ENCODE measurements around the gene DPYSL4.
"Not testable (repeated sequence)": the region's sequence is repeated elsewhere in the genome, so short reads cannot be mapped to it uniquely, and the experiment has no call there.

The DPYSL4 gene

GRCh38 chr10:132159302-132160230, 27.2 kb upstream of the DPYSL4 start:
- not testable (repeated sequence) for H3K4me1 ChIP-seq (ENCODE audit: insufficient read depth, low read length); H3K4me3 ChIP-seq (ENCODE audit: low read length); H3K27ac ChIP-seq (ENCODE audit: low read length); H3K9ac ChIP-seq (ENCODE audit: low read depth, low read length); H3K9me3 ChIP-seq (ENCODE audit: insufficient read depth, low read depth, low read length); H3K36me3 ChIP-seq (ENCODE audit: insufficient read depth, low read depth, low read length); H3K27me3 ChIP-seq (ENCODE audit: insufficient read depth, low read length)

- not testable (repeated sequence) for H3K4me1 ChIP-seq (ENCODE audit: insufficient read depth, low read length); H3K9ac ChIP-seq (ENCODE audit: low read depth, low read length); H3K27me3 ChIP-seq (ENCODE audit: insufficient read depth, low read length); H3K9me3 ChIP-seq (ENCODE audit: insufficient read depth, low read depth, low read length); H3K27ac ChIP-seq (ENCODE audit: low read length); H3K36me3 ChIP-seq (ENCODE audit: insufficient read depth, low read depth, low read length); H3K4me3 ChIP-seq (ENCODE audit: low read length)
These were observed 26.5 kb upstream of the DPYSL4 start for GRCh38 chr10:132160231-132160630.

GRCh38 chr10:132160834-132161622, 25.7 kb upstream of the DPYSL4 start:
- not testable (repeated sequence) for H3K4me1 ChIP-seq (ENCODE audit: insufficient read depth, low read length); H3K36me3 ChIP-seq (ENCODE audit: insufficient read depth, low read depth, low read length); H3K27ac ChIP-seq (ENCODE audit: low read length); H3K27me3 ChIP-seq (ENCODE audit: insufficient read depth, low read length); H3K4me3 ChIP-seq (ENCODE audit: low read length); H3K9me3 ChIP-seq (ENCODE audit: insufficient read depth, low read depth, low read length); H3K9ac ChIP-seq (ENCODE audit: low read depth, low read length)

GRCh38 chr10:132162021-132162531, 24.7 kb upstream of the DPYSL4 start:
- H3K27ac ChIP-seq (ENCODE audit: low read length), result no peak overlapping the region

GRCh38 chr10:132162590-132163277, 24.0 kb upstream of the DPYSL4 start:
- H3K27me3 ChIP-seq (ENCODE audit: insufficient read depth, low read length), result no peaks in the 10 kb centered on the region
- H3K27ac ChIP-seq (ENCODE audit: low read length), result no peak overlapping the region
- peaks cover 3% of the 10 kb centered on the region; the same call in 1 of the 2 replicates for H3K4me1 ChIP-seq (ENCODE audit: insufficient read depth, low read length)
- H3K36me3 ChIP-seq (ENCODE audit: insufficient read depth, low read depth, low read length), result no peaks in the 10 kb centered on the region
- peak overlapping the region; percentile 53; the same call in 1 of the 2 replicates for H3K4me3 ChIP-seq (ENCODE audit: low read length)
- no peak overlapping the region for H3K9ac ChIP-seq (ENCODE audit: low read depth, low read length)
- H3K9me3 ChIP-seq (ENCODE audit: insufficient read depth, low read depth, low read length), result no peaks in the 10 kb centered on the region

More at GRCh38 chr10:132162021-132162531, 24.7 kb upstream of the DPYSL4 start:
- no peaks in the 10 kb centered on the region for H3K36me3 ChIP-seq (ENCODE audit: insufficient read depth, low read depth, low read length)
- no peaks in the 10 kb centered on the region for H3K27me3 ChIP-seq (ENCODE audit: insufficient read depth, low read length)
- no peak overlapping the region for H3K4me3 ChIP-seq (ENCODE audit: low read length)
- no peaks in the 10 kb centered on the region for H3K9me3 ChIP-seq (ENCODE audit: insufficient read depth, low read depth, low read length)
- H3K9ac ChIP-seq (ENCODE audit: low read depth, low read length), result no peak overlapping the region
- H3K4me1 ChIP-seq (ENCODE audit: insufficient read depth, low read length), result peaks cover 3% of the 10 kb centered on the region; the same call in 1 of the 2 replicates

DNA sequence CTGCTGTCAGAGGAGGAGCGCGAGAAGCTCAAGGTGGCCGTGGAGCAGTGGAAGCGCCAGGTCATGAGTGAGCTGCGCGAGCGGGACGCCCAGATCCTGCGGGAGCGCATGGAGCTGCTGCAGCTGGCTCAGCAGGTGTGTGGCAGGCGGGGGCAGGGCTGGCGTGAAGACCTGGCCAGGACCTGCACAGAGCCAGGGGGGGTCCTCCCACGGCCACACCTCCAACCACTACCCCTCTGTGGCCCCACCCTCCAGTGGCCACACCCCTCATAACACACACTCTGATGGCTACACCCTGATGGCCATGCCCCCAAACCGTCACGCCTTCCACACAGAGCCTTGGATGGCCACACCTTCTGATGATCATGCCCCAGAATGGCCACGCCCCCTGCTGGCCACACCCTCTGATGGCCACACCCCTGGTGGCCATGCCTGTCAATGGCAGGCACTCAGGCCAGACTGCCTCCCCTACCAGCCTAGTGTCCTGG, 23.4 kb upstream of the DPYSL4 start:
- H3K4me1 ChIP-seq (ENCODE audit: insufficient read depth, low read length), result peaks cover 3% of the 10 kb centered on the region; the same call in 1 of the 2 replicates
- H3K9me3 ChIP-seq (ENCODE audit: insufficient read depth, low read depth, low read length), result no peaks in the 10 kb centered on the region
- H3K36me3 ChIP-seq (ENCODE audit: insufficient read depth, low read depth, low read length), result no peaks in the 10 kb centered on the region
- peak overlapping the region; percentile 53; the same call in 1 of the 2 replicates for H3K4me3 ChIP-seq (ENCODE audit: low read length)
- no peaks in the 10 kb centered on the region for H3K27me3 ChIP-seq (ENCODE audit: insufficient read depth, low read length)
- H3K27ac ChIP-seq (ENCODE audit: low read length), result no peak overlapping the region
- no peak overlapping the region for H3K9ac ChIP-seq (ENCODE audit: low read depth, low read length)

DNA sequence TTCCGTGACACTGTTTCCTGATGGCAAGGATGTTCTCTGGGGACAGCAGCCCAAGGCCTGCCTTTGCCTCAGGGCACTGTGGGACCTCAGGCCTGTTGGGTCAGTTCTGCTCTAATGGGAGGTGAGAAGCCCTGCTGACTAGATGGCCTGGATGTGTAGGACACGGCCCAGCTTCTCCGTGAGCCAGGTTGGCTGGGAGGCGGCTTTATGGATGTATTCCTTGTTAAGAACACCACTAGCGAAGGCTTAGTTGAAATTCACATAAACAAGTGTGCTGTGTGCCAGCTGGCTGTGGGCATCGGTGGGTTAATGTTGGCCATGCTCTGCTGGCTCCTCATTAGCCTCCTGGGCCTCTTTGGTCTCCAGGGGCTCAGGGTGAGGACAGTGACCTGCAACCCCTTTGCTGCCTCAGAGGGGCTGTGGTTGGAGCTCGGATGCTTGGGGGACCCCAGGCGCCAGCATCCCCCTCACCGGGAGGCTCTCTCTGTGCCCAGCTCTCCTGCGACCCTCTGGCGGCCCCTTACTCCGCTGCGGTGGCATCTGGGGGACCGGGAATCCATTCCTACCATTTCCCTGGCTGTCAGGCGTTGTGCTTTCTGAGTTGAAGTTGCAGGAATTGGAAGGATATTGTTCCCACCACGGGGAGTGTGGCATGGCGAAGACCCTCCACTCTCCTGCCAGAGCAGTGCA, 22.8 kb upstream of the DPYSL4 start:
- Histone ChIP-seq H3K9me3 (ENCODE audit: insufficient read depth, low read depth, low read length) (no peaks in the 10 kb centered on the region), H3K9ac (ENCODE audit: low read depth, low read length) (no peak overlapping the region), H3K4me1 (ENCODE audit: insufficient read depth, low read length) (peaks cover 3% of the 10 kb centered on the region; the same call in 1 of the 2 replicates), H3K27ac (ENCODE audit: low read length) (no peak overlapping the region), H3K36me3 (ENCODE audit: insufficient read depth, low read depth, low read length) (no peaks in the 10 kb centered on the region), H3K4me3 (ENCODE audit: low read length) (no peak overlapping the region), H3K27me3 (ENCODE audit: insufficient read depth, low read length) (no peaks in the 10 kb centered on the region)

DNA sequence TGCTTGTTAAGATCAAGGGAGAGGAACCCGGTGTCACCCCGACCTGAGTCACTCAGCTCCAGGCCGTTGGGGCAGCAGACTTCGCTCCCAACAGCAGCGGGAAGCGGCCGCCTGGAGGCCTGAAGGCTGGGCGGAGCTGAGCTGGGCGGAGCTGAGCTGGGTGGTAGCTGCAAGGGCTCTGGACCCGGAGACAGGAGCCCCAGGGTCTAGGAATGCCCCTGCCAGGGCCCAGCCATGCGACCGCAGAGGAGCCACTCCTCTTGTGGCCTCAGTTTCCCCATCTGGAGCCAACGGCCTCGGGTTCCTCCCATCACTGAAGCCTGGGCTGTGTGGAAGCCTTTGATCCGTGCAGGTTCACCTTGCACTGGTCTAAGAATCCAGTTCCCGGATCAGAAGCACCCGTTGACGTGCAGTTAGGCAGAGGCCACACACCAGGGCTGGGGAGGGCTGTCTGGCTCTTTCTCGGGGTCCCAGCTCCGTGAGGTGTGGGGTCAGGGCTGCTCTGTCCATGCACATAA, 21.9 kb upstream of the DPYSL4 start:
- H3K9me3 ChIP-seq (ENCODE audit: insufficient read depth, low read depth, low read length), result no peaks in the 10 kb centered on the region
- no peaks in the 10 kb centered on the region for H3K27me3 ChIP-seq (ENCODE audit: insufficient read depth, low read length)
- no peak overlapping the region for H3K9ac ChIP-seq (ENCODE audit: low read depth, low read length)
- H3K4me3 ChIP-seq (ENCODE audit: low read length), result no peak overlapping the region
- H3K36me3 ChIP-seq (ENCODE audit: insufficient read depth, low read depth, low read length), result no peaks in the 10 kb centered on the region
- no peak overlapping the region for H3K27ac ChIP-seq (ENCODE audit: low read length)
- H3K4me1 ChIP-seq (ENCODE audit: insufficient read depth, low read length), result peaks cover 3% of the 10 kb centered on the region; the same call in 1 of the 2 replicates

- H3K9ac ChIP-seq (ENCODE audit: low read depth, low read length), result no peak overlapping the region
- no peak overlapping the region for H3K27ac ChIP-seq (ENCODE audit: low read length)
- no peaks in the 10 kb centered on the region for H3K9me3 ChIP-seq (ENCODE audit: insufficient read depth, low read depth, low read length)
- H3K36me3 ChIP-seq (ENCODE audit: insufficient read depth, low read depth, low read length), result no peaks in the 10 kb centered on the region
- no peaks in the 10 kb centered on the region for H3K27me3 ChIP-seq (ENCODE audit: insufficient read depth, low read length)
- H3K4me1 ChIP-seq (ENCODE audit: insufficient read depth, low read length), result peaks cover 3% of the 10 kb centered on the region; the same call in 1 of the 2 replicates
- no peak overlapping the region for H3K4me3 ChIP-seq (ENCODE audit: low read length)
These were observed 21.2 kb upstream of the DPYSL4 start for GRCh38 chr10:132165416-132165980.

DNA sequence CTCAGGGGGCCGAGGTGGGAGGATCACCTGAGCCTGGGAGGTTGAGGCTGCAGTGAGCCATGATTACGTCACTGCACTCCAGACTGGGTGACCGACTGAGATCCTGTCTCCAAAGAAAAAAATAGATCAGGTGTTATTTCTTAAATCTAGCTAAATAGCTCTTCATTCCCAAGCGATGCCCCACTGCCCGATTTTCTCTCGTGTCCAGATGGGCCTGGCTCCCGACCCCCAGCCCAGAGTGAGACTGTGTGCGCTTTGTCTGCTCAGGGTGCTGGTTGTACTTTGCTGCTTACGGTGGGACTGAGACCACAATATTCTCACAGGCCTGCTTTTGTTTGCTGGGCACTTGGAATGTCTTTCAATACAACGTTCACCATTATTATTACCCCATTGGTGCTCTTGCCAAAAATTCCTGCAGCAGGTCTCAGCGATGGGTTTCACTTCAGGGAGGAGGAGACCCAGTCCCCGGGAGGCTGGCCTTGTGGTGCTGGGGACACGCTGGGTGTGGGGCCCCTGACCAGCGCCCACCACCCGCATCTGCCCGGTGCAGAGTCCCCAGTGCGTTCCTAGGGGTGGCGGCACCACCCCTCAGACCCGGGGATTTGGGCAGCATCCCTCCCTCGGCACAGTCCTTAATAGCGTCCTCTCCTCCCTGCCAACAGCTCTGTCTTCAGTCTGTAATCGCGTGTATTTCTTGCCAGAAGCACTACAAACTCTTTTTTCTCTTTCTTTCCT, 20.4 kb upstream of the DPYSL4 start:
- Histone ChIP-seq H3K27ac (ENCODE audit: low read length) (no peak overlapping the region), H3K27me3 (ENCODE audit: insufficient read depth, low read length) (no peaks in the 10 kb centered on the region), H3K4me1 (ENCODE audit: insufficient read depth, low read length) (peaks cover 3% of the 10 kb centered on the region; the same call in 1 of the 2 replicates), H3K9me3 (ENCODE audit: insufficient read depth, low read depth, low read length) (no peaks in the 10 kb centered on the region), H3K36me3 (ENCODE audit: insufficient read depth, low read depth, low read length) (no peaks in the 10 kb centered on the region), H3K4me3 (ENCODE audit: low read length) (no peak overlapping the region), H3K9ac (ENCODE audit: low read depth, low read length) (no peak overlapping the region)
